HepG2 (cell line): Measurements from ENCODE around the gene CORT. TPM values are rescaled to one million over a fixed set of nuclear protein-coding genes. Genes with fewer than 3 reads are reported as not detected.
A peak's percentile ranks its signal among the peaks of the same experiment; 100 is the strongest.

Source experiments
- ARID4A ChIP-seq: sonication (generic); formaldehyde crosslinking; IDR thresholded peaks from 2 replicates; pipeline ENCODE4 v1.5.0; 2020; ENCODE audit warnings: mild to moderate bottlenecking, missing genetic modification reagents, borderline replicate concordance
- ARNT2 ChIP-seq: sonication (generic); formaldehyde crosslinking; IDR thresholded peaks from 2 replicates; pipeline ENCODE4 v1.8.0; 2022; ENCODE audit warnings: mild to moderate bottlenecking, low read depth, missing genetic modification reagents, moderate library complexity
- IRF2 ChIP-seq: IDR thresholded peaks from 2 replicates; pipeline ENCODE4 v1.6.1; 2018; ENCODE audit warnings: missing genetic modification reagents, missing compliant biosample characterization
- KDM2A ChIP-seq: sonication (generic); formaldehyde crosslinking; IDR thresholded peaks from 2 replicates; pipeline ENCODE4 v1.4.0; 2020; ENCODE audit warnings: low read depth, missing genetic modification reagents, borderline replicate concordance
- NKX3-1 ChIP-seq: sonication (generic); formaldehyde crosslinking; IDR thresholded peaks from 2 replicates; pipeline ENCODE4 v1.5.0; 2020; ENCODE audit warnings: missing genetic modification reagents
- POLR2G ChIP-seq: fragments of 200-400 bp; formaldehyde crosslinking; IDR thresholded peaks from 2 replicates; pipeline ENCODE4 v1.6.1; 2018; ENCODE audit warnings: mild to moderate bottlenecking, low read depth, low read length, moderate library complexity
- RFXANK ChIP-seq: IDR thresholded peaks from 2 replicates; pipeline ENCODE4 v1.6.1; 2016
- SIN3B ChIP-seq: fragments of 150-350 bp; IDR thresholded peaks from 2 replicates; pipeline ENCODE4 v1.6.1; 2014; ENCODE audit warnings: low read length
- SMAD1 ChIP-seq: sonication (generic); formaldehyde crosslinking; IDR thresholded peaks from 2 replicates; pipeline ENCODE4 v1.4.0; 2020; ENCODE audit warnings: missing genetic modification reagents, low read depth, mild to moderate bottlenecking, borderline replicate concordance
- TAF15 ChIP-seq: fragments of 200-400 bp; formaldehyde crosslinking; IDR thresholded peaks from one replicate; pipeline ENCODE4 v1.6.1; 2018; ENCODE audit warnings: mild to moderate bottlenecking, low read depth, low read length; ENCODE audit not compliant: poor library complexity, severe bottlenecking
- TCF7 ChIP-seq: sonication (generic); IDR thresholded peaks from 2 replicates; pipeline ENCODE4 v1.6.1; 2016; ENCODE audit warnings: antibody characterized with exemption, low read depth
- USF2 ChIP-seq, 2 experiments: sonication (generic) in 1 of 2; formaldehyde crosslinking in 1 of 2; IDR thresholded peaks; 2 replicates each; pipeline versions ENCODE4 v1.5.1 to v1.6.1; 2011 to 2020; ENCODE audit warnings: borderline replicate concordance in 1 of 2, low read depth in 1 of 2, low read length in 1 of 2, mild to moderate bottlenecking in 1 of 2, missing genetic modification reagents in 1 of 2, moderate library complexity in 1 of 2
- ZBTB37 ChIP-seq: sonication (generic); formaldehyde crosslinking; IDR thresholded peaks from 2 replicates; pipeline ENCODE4 v1.4.0; 2020; ENCODE audit warnings: mild to moderate bottlenecking, missing genetic modification reagents
- ZNF274 ChIP-seq: sonication (generic); formaldehyde crosslinking; IDR thresholded peaks from 2 replicates; pipeline ENCODE4 v1.5.1; 2020; ENCODE audit warnings: mild to moderate bottlenecking, missing genetic modification reagents
- ZNF652 ChIP-seq: IDR thresholded peaks from 2 replicates; pipeline ENCODE4 v1.6.1; 2016; ENCODE audit warnings: low read depth, borderline replicate concordance
- ZNF800 ChIP-seq: sonication (generic); formaldehyde crosslinking; IDR thresholded peaks from 2 replicates; pipeline ENCODE4 v1.4.0; 2020; ENCODE audit warnings: missing genetic modification reagents
- ZNF879 ChIP-seq: sonication (generic); formaldehyde crosslinking; IDR thresholded peaks from 2 replicates; pipeline ENCODE4 v1.8.1; 2023; ENCODE audit warnings: missing genetic modification reagents
- ZSCAN22 ChIP-seq: sonication (generic); formaldehyde crosslinking; IDR thresholded peaks from 2 replicates; pipeline ENCODE4 v1.4.0; 2020; ENCODE audit warnings: mild to moderate bottlenecking, missing genetic modification reagents
- polyA plus RNA-seq, 8 experiments: library from polyadenylated mRNA; depleted of rRNA in 3 of 8; stranded (reverse) in 7 of 8; unstranded in 1 of 8; fragments of >200 nt; fragmentation: Illumina TruSeq in 4 of 8; extraction: Trizol in 4 of 8; gene quantifications; 2 replicates each; pipeline versions ENCODE4 v1.2.1 to v1.2.3, GENCODE V29; 2011 to 2016; ENCODE audit warnings: low read depth in 4 of 8, missing spikeins in 1 of 8, mixed read lengths in 1 of 8; ENCODE audit not compliant: insufficient read depth in 1 of 8
- total RNA-seq, 5 experiments: library from RNA; depleted of rRNA; stranded (reverse); fragments of >200 nt; fragmentation: Illumina TruSeq; extraction: Trizol; gene quantifications; 2 replicates each; pipeline ENCODE4 v1.2.3, GENCODE V29; 2016; ENCODE audit warnings: low read depth in 1 of 5

CORT gene
- total and polyA plus RNA-seq, 2 of the 13 experiments (the other 11 are each of a cell fraction or from before 2014, with no cell fraction given) = 0.11 to 0.62 TPM

GRCh38 chr1:10472220-10473144, 22.7 kb downstream of the CORT start, which contains the start of gene DFFA (continued):
- TF ChIP-seq USF2 (IDR thresholded peaks at IDR 0.05; ENCODE audit: low read depth, low read length) (peak; percentile 98), USF2 (CRISPR knock-in tag; IDR thresholded peaks at IDR 0.05; ENCODE audit: borderline replicate concordance) (peak; percentile 99), ZNF879 (no peak), SIN3B (peak; percentile 60; the same call in 1 of the 2 replicates), SMAD1 (CRISPR knock-in tag) (peak; percentile 94; the same call in 1 of the 2 replicates), RFXANK (peak; percentile 65), ARID4A (CRISPR knock-in tag) (peak; percentile 95), TAF15 (no peak), ZBTB37 (CRISPR knock-in tag) (peak; percentile 13; the same call in 1 of the 2 replicates), ZNF274 (CRISPR knock-in tag) (peak; percentile 91), ZSCAN22 (CRISPR knock-in tag) (no peak), TCF7 (no peak), ARNT2 (CRISPR knock-in tag) (no peak; the same call in 1 of the 2 replicates), IRF2 (CRISPR knock-in tag) (peak; percentile 99), NKX3-1 (CRISPR knock-in tag) (0 out of 2 replicates have a peak, but pooled peaks have one; percentile 59), POLR2G (peak; percentile 79), KDM2A (CRISPR knock-in tag) (peak; percentile 92), ZNF652 (CRISPR knock-in tag) (peak; percentile 48; the same call in 1 of the 2 replicates), ZNF800 (CRISPR knock-in tag) (no peak)
